GM19452 (cell line): ENCODE data around the gene ARL14EP.

Experiments used
- ATAC-seq: cut with Tn5 transposase; IDR thresholded peaks from one replicate; pipeline ENCODE4 v1.9.1; 2021; ENCODE audit not compliant: unreplicated experiment

ARL14EP gene

DNA sequence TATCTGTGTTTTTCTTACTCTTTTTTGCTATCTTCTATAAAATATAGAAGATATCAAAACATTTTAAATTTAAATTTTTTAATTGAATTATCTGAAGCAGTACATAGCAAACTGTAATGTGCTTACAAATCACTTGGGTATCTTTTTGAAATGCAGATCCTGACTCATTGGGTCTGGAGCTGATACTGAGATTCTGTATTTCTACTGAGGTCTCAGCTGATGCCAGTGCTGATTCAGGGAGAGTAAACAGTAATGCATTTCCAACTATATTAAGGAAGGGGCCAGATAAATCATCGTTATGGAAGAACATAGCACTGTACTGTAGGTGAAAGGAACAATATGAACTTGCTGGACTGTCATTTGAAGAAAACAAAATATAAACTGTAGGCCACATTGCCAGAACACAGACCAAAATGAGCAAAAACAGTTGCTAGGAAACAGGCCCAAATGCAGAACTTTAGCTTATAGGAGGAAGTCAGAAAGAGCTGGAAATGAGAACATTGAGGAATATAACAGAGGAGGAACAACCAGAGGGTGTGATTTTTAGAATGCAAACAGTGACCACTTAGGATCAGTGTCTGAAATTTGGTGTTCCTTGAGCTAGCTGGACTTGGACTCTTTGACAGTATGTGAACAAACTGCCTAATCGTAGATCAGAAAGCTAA lies 3.3 kb downstream of the ARL14EP start:
- no peak for ATAC-seq

DNA sequence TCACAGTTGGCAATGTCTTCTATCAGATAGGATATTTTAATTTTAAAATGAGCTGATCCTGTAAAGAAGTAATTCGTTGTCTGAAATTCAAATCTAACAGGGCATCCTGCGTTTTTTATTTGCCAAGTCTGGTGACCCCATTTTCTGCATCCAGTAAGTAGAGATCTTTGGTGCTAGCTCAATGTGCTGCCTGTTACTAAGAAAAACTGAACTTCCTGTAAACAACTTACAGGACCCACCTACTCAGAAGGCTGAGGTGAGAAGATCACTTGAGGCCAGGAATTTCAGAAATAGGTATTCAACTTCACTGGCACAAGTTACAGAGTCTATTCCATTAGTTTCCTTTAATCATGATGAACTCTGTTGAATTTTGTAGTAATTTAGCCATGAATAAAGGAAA lies 4.0 kb downstream of the ARL14EP start:
- ATAC-seq = no peak

DNA sequence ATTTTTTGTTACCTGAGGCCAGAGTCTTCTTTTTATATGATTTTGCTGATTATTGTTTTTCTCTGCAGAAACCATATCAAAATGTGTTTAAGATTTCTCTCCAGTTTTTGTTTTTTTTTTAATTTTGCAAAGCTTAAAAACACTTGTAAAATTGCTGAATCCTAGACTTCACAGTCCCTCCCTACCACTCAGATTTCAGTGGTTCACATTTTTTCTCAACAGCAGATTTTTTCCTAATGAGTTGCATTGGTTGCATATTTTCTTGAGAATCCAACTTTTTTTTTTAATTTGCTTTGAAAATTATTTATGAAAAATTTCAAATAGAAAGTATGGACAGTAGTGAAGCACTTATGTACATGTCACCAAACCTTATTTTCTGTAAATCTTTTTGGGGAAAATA lies 5.8 kb downstream of the ARL14EP start:
- no peak for ATAC-seq

DNA sequence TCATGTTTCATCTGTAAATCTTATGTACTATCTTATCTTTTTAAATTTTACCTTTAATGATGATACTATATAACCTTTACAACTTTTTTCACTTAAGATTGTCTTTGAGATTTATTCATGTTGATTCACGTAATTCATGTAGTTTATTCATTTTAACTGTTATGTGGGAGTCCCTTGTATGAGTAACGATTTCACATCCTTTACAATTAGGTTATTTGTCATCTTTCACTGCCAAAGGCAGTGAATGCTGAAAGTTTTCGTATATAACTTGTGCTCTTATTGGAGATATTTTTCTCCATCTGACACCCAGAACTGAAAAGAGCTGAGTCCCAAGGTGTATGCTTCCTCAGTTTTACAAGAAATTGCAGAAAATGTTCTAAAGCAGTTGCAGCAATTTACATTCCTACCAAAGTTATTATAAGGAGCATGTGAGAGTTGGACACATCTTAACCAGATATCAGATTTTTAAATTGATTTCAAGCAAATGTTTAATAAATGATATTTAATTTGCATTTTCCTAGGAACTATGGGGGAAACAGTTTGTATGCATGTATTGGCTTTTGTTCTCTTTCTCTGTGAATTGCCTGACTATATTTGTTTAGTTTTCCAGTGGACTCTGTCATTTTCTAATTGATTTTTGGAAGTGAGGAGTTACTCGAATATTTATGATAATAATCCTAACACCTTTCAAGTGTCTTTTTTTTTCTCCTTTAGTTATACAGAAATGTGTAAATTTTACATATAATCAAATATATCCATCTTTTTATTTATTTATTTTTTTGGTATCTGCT lies 6.4 kb downstream of the ARL14EP start:
- no peak for ATAC-seq

DNA sequence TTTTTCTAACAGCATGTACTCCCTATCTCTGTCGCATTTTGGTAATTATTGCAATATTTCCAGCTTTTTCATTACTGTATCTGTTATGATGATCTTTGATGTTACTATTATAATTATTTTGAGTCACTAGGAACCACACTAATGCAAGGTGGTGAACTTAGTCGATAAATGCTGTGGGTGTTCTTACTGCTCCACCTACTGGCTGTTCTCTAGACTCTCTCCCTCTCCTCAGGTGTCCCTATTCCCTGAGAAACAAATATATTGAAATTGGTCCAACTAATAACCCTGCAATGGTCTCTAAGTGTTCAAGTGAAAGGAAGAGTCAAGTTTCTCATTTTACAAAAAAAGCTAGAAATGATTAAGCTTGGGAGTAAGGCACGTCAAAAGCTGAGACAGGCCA lies 10.5 kb downstream of the ARL14EP start:
- peak; percentile 71 for ATAC-seq

DNA sequence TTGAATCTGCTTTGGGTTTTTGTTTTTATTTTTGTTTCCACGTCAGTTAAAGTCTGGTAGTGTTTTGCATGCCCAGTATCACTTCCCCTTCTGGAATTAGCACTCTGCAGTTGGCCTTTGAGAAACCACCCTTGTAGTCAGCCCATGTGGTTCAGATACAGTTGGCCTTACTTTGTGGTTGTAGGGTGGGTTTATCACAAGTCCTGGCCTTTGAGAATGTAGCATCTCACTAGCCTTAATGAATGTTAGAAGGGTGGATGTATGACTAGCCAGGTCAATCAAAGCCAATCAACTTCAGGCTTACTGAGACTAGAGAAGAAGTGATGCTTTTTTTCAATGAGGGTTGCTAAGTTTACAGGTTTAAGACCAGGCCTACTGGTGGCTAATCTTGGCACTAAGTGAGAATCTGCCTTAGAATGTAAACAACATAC lies 19.8 kb downstream of the ARL14EP start:
- peak; percentile 97 for ATAC-seq

DNA sequence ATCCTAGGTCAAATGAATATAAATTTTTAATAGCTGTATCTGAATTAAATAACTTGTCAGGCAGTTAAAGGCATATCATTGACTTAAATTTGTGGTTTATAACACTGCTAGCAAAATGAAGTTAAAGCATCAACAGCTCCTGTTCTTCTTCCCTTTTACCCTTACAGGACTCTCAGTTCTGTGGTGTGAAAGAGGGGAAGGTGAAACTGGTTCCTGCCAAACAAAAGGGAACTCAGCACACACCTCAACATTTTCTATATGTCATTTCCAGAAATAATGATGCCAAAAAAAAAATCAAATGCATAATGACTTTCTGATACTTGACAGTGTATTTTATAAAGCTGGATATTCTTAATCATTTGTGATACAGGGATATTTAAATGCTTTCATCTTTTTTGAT lies 21.2 kb downstream of the ARL14EP start:
- no peak for ATAC-seq

DNA sequence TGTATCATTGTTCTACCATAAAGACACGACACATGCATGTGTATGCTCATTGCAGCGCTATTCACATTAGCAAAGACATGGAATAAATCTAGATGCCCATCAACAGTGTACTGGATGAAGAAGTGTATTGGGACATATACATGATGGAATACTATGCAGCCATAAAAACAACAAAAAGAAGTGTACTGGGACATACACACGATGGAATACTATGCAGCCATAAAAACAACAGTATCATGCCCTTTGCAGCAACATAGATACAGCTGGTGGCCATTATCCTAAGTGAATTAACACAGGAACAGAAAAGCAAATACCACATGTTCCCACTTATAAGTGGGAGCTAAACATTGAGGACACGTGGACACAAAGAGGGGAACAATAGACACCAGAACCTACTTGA lies 22.7 kb downstream of the ARL14EP start:
- no peak for ATAC-seq

DNA sequence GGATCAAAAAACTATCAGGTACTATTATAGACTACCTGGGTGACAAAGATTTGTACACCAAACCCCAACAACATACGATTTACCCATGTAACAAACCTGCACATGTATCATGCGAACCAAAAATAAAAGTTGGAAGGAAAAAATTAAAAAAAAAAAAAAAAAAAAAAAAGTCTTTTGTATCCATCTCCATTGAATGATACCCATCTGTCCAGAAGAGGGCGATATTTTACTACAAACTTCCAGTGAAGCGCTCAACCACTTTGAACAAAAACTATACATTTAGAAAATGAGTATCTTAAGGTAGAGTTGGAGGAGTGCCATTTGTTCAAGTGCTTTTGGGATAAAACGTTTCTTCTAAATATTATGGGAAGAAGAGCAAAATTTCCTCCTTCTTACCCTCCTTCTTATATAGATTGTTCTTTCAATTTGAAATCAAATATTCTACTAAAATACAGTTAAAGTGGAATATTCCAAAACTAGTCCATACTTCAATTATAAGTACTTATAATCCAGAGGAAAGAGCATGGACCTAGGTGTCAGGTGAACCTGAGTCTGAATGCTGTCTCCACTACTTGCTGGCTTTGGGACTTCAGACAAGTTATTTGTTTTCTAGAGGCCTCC lies 23.3 kb downstream of the ARL14EP start:
- no peak for ATAC-seq

DNA sequence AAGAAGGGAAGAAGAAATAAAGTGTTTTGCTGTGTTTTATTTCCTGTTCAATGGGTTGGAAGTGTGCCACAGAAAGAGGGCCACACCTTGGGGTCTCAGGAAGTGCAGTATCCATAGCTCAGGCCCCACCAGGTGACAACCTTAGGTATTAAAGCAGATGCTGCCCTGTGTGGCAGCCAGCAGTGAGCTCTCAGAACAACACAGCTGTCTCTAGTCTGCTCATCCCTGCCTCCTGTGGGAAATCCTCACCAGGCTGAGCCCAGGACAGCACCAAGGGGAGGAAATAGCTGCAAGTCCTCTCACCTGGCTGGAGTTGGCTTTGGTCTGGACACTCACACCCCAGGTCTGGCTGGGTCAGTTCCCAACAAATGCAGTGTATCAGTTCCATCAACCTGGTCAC lies 25.1 kb downstream of the ARL14EP start:
- ATAC-seq = no peak

DNA sequence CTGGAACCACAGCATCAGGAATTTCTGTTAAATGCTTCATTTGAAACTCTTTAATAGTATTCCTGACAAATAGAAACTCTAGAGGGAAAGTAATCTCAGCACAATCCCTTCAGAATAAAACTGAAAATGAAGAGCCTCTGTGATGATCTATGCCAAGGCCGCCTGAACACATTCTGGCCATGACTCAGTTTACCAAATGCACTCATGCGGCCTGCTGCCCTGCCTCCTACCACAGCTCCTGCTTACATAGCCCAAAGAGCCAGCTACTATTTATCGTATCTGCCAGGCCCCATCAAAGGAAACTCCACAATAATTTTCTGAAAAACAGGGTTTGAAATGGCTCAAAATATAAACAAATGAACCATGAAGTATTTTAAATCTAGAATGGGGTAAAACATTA lies 27.0 kb downstream of the ARL14EP start:
- ATAC-seq = no peak

DNA sequence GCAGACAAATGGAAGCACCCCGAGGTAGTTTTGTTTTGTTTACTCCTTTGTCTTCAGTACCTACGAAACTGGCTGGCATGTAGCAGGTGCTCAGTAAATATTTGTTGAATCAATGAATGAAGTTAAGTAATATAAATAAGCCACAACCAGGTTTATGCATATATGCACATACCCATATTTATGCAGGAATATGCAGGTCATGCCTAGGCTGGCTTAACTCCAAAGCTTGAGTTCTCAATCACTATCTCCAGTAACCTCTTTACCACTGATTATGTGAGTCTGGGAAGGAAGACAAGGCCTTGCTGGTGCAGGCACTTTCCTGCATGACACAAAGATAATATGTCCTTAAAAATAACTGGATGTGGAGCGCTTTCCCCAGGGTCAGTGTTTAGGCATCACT lies 27.5 kb downstream of the ARL14EP start:
- ATAC-seq = no peak

DNA sequence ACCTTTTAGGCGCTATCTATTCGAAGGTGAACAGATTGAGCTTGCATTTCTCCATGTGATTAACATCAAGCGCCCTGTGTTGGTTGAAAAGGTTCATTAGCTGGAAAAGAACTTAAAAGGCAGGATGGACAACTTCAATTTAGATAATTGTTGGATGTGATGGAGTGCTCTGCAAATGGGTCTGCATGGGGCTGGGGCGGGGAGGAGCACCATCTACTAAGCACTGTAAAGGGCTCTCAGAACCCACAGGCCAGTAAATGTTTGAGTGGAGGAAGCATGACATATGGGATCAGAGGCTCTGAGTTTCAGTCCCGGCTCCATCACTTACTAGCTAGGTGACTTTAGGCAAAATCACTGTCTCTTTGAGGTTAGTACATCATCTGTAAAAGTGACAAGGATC lies 28.2 kb downstream of the ARL14EP start:
- ATAC-seq = no peak

DNA sequence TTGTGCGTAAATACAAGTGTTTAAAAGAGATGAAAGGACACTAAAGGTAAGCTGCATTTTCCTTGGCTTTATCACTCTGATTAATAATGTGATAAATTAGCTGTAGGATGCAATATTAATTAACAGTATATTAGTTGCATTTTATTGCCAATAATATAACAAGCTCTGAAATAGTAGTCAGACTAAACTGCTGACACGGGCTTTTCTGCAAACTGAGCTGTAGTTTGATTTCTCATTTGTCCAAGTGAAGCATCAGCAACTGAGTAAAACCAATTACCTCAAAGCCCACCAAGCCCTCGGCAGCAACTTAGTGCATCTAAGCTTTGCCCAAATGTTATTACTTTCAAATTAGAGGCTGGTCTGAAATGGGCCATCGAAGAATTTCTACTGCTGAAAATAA lies 33.5 kb downstream of the ARL14EP start:
- ATAC-seq = no peak

DNA sequence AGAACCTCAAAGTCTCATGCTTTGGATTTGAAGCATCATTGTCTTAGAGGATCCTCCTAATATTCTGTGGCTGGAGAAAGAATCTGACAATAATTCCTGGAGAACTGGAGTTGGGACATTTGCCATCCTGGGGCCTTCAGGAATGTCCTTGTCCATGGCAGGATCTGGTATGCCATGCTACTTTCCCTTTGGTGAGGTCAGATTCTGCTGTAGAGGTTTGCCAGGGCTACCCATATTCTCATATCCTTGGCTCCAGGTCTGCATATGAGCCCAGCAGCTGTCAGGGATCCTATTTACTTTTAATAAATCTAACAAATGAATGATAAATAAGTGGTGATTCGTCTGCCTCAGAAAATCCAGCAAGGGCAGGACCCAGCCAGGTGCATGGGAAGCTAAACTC lies 35.0 kb downstream of the ARL14EP start:
- ATAC-seq = no peak

DNA sequence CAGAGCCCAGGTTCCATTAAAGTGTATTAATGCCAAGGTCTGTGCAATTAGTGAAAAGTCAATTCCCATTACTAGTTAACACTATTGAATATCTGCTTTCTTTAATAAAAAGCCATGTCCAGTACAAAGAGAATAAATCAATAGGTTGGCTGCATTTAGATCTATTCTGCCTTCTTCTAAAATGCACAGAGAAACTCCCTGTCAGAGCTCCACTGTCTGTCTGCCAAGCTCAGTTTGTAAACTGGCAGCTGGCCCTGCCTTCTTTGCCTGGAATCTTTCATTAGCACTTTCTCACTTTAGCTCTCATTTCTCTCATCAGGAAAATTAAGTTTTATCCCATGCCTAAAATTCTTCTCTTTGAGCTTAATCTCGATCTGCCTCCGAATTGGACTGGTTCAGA lies 35.6 kb downstream of the ARL14EP start:
- ATAC-seq = no peak

DNA sequence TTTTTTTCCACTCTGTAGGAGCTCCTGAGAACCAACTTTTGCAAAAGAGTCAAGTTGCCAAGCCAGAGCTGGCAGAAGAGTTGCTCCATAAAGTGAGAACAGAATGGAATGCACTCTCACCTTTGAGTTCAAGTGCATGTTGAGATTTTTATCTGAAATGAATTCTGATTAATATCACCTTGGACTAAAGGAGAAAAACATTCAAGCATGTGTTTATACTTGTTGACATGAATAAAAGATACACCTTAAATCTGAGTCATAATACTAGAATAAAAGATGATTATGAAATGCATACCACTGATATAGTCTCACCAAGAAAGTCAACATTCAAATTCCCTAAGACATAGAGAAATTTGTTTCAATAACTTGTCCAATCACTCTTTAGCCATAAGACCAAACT lies 37.8 kb downstream of the ARL14EP start:
- ATAC-seq = no peak

DNA sequence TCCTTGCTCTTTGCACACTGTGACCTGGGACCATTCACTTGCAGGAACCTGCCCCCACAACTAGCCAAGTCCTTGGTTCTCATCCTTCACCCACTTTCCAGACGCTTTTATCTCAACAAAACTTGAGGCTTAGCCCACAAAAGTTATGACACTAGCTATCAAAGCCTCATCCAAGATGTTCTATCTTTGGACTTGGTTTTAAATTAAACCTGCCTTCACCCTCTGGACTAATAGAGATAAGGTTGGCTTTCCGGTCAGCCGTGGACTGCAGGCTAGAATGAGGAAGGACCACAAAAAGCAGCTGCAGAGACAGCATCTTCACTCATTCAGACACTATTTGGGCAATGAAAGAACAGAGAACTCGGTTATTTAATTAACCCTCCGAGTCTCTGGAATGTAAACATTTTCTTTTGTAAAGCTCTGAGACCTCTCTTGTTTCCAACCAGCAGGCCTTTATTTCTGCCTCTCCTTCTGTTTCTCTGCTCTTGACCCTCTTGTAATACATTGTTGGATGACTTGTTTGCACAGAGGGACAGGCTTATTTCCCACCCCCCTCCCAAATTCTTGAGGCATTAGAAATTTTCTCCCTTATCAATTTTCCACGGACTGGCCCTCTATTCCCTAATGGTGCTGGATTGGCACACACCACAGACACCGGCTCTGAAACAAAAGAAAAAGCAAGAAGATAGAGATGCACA lies 41.4 kb downstream of the ARL14EP start:
- no peak for ATAC-seq

DNA sequence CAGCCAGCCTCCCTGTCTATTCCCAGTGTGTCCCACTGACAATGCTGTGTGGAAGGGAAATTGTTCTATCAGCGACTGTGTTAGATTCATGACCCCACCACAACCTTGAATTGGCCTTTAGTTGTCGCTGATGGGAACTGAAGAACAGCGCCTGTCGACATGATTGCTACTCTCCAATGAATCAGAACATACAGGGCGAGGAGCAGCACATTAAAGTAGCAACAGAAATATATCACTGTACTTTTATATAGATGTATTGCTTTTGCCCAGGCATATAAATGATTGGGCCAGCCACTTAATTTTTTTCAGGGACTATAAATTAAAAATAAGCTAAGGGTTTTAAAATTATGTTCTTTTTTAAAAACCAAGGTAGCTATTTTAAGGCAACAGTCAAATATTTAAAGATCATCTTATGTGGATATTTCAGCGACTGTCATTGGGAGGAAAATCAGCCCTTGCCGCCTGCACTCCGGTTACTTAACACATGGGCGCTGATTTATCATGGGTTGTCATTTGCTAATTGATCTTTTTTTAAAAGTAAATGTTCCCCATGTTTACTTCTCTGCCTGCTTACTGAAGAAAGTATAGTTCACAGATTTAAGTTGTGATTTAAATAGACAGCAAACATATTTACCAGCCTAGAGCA lies 42.1 kb downstream of the ARL14EP start:
- ATAC-seq = no peak

DNA sequence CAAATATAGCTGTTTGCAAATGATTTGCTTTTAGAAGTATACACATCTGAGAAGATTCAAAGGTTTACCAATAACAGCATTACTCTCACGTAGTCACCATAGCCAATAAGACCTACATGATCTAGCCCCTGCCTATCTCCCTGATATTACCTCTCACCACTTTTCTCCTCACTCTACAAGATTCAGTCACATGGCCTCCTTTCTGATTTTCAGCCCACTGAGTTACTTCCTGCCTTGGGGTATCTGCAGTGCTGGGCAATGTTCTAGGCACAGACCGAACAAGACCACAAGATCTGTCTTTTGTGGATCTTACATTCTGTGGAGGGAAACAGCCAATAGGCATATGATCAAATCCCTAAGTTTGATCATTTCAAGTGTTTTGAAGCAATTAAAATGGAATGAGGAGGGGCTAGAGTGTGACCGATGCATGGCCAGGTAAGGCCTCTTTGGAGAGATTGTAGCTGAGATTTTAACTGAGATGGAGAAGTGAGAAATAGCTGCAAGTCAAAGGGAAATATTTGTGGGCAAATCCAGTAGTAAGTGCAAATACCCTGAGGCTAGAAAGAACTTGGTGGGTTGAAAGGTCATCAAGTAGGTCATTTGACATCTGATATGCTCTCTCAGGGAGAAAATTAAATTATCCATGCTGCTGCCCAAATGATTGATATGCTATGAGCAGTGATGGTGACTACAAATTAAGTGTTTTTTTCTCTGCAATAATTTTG lies 43.1 kb downstream of the ARL14EP start:
- no peak for ATAC-seq

DNA sequence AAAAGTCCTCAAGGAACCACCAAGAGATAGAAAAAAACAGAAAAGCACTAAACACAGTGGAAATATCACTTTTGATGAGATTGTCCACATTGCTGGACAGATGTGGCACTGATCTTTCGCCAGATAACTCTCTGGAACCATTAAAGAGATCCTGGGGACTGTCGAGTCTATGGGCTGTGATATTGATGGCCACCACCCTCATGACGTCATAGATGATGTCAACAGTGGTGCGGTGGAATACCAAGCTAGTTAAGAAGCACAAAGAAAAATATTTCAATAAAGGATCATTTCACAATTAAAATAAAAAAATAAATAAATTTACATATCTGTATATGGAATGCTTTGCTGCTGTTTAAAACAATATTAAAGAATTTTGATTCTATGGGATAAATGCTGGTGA lies 45.5 kb downstream of the ARL14EP start:
- ATAC-seq = no peak
